ENCODE measurements around the gene KPNA2.
"Not testable (repeated sequence)": the region's sequence is repeated elsewhere in the genome, so short reads cannot be mapped to it uniquely, and the experiment has no call there.

The KPNA2 gene

DNA sequence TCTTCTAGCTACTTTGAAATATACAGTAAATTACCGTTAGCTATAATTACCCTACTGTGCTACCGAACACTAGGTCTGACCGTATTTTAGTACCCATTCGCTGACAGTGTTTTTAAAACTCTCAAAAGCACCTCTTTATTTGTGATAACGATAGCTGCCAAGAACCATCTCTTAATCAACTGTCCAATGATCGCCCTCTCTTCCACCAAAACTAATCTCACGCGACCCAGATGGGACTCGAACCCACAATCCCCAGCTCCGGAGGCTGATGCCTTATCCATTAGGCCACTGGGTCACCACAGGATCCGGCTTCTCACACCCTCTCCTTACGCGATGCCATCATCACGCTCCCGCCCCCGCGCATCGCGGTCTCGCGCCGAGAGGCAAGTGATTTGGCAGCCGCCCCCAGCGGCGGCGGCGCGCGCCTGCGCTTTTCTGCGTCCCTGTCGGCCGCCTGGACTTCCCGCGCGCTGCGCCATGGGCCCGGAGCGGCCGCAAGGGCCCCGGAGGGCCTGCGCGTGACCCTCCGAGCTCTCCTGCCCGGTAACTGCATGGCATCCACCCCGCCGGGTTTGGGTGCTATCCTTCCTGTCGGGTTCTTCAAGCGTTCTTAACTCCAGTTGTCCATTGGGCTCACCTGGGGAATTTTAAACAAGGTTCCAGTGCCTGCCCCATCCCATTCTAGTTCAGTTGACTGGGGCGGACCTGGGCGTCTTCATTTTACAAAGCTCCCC, 15.7 kb upstream of the KPNA2 start:
- H3K4me1 ChIP-seq: no peaks in the 10 kb centered on the region
- no peaks in the 10 kb centered on the region for H3K9me3 ChIP-seq
- H3K36me3 ChIP-seq: no peaks in the 10 kb centered on the region
- peak; percentile 95 for DNase-seq
- peak overlapping the region; percentile 85 for H3K4me3 ChIP-seq (ENCODE audit: low read depth, low read length)
- no peaks in the 10 kb centered on the region for H3K27me3 ChIP-seq
- TF ChIP-seq, protein P1, sequence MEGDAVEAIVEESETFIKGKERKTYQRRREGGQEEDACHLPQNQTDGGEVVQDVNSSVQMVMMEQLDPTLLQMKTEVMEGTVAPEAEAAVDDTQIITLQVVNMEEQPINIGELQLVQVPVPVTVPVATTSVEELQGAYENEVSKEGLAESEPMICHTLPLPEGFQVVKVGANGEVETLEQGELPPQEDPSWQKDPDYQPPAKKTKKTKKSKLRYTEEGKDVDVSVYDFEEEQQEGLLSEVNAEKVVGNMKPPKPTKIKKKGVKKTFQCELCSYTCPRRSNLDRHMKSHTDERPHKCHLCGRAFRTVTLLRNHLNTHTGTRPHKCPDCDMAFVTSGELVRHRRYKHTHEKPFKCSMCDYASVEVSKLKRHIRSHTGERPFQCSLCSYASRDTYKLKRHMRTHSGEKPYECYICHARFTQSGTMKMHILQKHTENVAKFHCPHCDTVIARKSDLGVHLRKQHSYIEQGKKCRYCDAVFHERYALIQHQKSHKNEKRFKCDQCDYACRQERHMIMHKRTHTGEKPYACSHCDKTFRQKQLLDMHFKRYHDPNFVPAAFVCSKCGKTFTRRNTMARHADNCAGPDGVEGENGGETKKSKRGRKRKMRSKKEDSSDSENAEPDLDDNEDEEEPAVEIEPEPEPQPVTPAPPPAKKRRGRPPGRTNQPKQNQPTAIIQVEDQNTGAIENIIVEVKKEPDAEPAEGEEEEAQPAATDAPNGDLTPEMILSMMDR (IDR thresholded peaks at IDR 0.05; ENCODE audit: low read depth, low read length): peak; percentile 29

DNA sequence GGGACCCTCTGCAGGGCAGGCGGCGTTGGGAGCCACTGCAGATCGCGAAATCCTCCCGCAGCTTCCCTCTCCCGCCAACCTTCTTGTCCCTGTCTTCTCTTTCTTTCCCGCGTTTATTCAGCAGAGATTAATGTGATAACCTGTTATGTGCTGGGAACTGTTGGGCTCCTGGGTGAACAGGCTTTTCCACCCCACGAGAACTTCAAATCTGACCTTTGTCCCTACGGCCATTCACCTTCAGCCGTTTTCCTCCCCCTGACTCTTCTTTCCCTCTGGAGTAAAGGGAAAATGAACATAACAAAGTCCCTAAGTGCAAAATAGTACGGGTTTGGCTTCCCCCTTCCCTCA, 15.2 kb upstream of the KPNA2 start:
- Histone ChIP-seq H3K36me3 (no peaks in the 10 kb centered on the region), H3K4me3 (ENCODE audit: low read depth, low read length) (peak overlapping the region; percentile 85), H3K9me3 (no peaks in the 10 kb centered on the region), H3K27me3 (no peaks in the 10 kb centered on the region), H3K4me1 (no peaks in the 10 kb centered on the region)
- no peak for DNase-seq
- TF ChIP-seq, protein P1 (IDR thresholded peaks at IDR 0.05; ENCODE audit: low read depth, low read length): no peak

DNA sequence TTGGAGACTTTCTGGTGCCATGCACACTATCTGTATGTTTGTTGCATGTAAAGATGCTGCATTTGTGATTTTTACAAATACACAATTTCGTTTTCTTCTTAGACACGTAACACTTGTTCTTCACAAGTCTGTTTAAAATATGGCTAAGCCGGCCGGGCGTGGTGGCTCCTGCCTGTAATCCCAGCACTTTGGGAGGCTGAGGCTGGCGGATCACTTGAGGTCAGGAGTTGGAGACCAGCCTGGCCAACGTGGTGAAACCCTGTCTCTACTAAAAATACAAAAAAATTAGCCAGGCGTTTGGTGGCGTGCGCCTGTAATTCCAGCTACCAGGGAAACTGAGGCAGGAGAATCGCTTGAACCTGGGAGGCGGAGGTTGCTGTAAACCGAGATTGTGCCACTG, 14.7 kb upstream of the KPNA2 start:
- H3K4me1 ChIP-seq, H3K9me3 ChIP-seq, H3K27me3 ChIP-seq, DNase-seq, H3K36me3 ChIP-seq: not testable (repeated sequence)
- H3K4me3 ChIP-seq (ENCODE audit: low read depth, low read length): peak overlapping the region; percentile 85

DNA sequence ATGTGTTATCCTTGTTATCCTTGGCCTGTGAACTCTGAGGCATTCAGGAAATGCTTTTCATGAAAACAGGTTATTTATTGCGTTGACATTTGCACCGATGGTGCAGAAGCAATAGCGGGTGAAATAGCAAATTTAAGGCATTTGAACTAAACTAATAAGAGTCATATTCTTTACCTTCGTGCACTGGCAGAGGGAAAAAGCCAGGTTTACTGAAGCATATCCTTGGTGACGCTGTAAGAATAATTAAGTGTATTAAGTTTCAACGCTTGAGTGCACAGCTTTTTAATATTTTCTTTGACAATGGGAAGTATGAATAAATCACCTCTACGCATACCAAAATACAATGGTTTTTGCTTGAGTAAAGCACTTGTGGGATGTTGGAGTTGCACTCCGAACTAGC, 13.6 kb upstream of the KPNA2 start:
- TF ChIP-seq, protein P1 (IDR thresholded peaks at IDR 0.05; ENCODE audit: low read depth, low read length): no peak
- no peaks in the 10 kb centered on the region for H3K9me3 ChIP-seq
- DNase-seq: no peak
- H3K36me3 ChIP-seq: no peaks in the 10 kb centered on the region
- no peaks in the 10 kb centered on the region for H3K27me3 ChIP-seq
- no peaks in the 10 kb centered on the region for H3K4me1 ChIP-seq
- no peak overlapping the region for H3K4me3 ChIP-seq (ENCODE audit: low read depth, low read length)

DNA sequence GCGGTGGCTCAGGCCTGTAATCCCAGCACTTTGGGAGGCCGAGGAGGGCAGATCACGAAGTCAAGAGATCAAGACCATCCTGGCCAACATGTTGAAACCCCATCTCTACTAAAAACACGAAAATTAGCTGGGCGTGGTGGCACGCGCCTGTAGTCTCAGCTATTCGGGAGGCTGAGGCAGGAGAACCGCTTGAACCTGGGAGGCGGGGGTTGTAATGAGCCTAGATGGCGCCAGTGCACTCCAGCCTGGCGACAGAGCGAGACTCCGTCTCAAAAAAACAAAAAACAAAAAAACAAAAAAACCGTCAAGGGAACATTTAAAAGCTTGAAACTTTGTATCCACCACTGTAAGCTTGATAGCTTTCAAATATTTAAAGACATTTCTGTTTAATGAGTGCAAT, 13.0 kb upstream of the KPNA2 start:
- not testable (repeated sequence) for DNase-seq; H3K36me3 ChIP-seq; H3K4me3 ChIP-seq (ENCODE audit: low read depth, low read length); H3K4me1 ChIP-seq; H3K27me3 ChIP-seq; H3K9me3 ChIP-seq

DNA sequence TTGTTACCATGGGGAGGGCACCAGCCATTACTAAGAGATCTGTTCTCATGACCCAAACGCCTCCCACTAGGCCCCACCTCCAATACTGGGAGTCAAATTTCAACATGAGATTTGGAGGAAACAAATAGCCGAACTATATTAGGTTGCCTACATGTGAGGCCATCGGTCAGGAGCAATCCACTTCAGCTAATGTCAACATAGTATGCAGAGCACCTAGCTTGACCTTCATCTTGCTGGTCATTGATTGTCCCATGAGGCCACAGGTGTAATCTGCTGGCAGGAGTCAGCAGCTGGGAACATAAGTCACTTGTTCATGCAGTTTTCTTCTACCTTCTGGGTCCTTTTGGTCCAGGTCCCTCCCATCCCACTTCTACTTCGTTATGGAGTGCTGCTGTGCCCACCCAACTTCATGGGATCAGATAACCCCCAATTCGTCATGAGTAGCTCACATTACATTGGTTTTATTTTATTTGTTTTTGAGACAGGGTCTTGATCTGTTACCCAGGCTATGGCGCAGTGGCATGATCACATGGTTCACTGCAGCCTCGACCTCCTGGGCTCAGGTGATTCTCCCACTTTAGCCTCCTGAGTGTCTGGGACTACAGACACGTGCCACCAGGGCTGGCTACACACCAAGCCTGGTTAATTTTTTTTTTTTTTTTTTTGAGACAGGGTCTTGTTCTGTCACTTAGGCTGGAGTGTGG, 5.9 kb upstream of the KPNA2 start:
- H3K27me3 ChIP-seq: no peaks in the 10 kb centered on the region
- TF ChIP-seq, protein P1 (IDR thresholded peaks at IDR 0.05; ENCODE audit: low read depth, low read length): no peak
- no peaks in the 10 kb centered on the region for H3K9me3 ChIP-seq
- no peaks in the 10 kb centered on the region; the same call in 1 of the 2 replicates for H3K4me1 ChIP-seq
- no peak for DNase-seq
- H3K36me3 ChIP-seq: no peaks in the 10 kb centered on the region
- no peak overlapping the region for H3K4me3 ChIP-seq (ENCODE audit: low read depth, low read length)
